Gastrocnemius medialis (tissue), 4 donors: ENCODE results near the gene RHBDL1. TPM values are rescaled to one million over a fixed set of nuclear protein-coding genes. Genes with fewer than 3 reads are reported as not detected.

Source experiments
- ATAC-seq, 2 donors: fragments of 150-250 bp; one replicate each; pipeline ENCODE4 v1.9.1; 2016
- DNase-seq, 2 donors: peaks; one replicate each; pipeline ENCODE4 v3.0.0-alpha.2; 2019
- H3K27ac ChIP-seq, 4 donors: fragments of 200-600 bp; sonication (generic); 1 replicate in 1 of 4; 2 replicates in 3 of 4; pipeline ENCODE4 v1.5.1; 2016 to 2018; ENCODE audit warnings: mild to moderate bottlenecking in 2 of 4, moderate library complexity in 1 of 4
- H3K27me3 ChIP-seq, 3 donors: fragments of 200-600 bp; sonication (generic) in 2 of 3; 1 replicate in 1 of 3; 2 replicates in 2 of 3; pipeline versions ENCODE4 v1.5.1 to v1.6.0; 2016 to 2019; ENCODE audit warnings: mild to moderate bottlenecking in 1 of 3, moderate library complexity in 1 of 3
- H3K36me3 ChIP-seq, 2 donors: fragments of 200-600 bp; sonication (generic) in 1 of 2; one replicate each; pipeline ENCODE4 v1.5.1; 2017 to 2018
- H3K4me1 ChIP-seq, 2 donors: fragments of 200-600 bp; sonication (generic) in 1 of 2; one replicate each; pipeline ENCODE4 v1.5.1; 2016 to 2017; ENCODE audit warnings: mild to moderate bottlenecking in 2 of 2
- H3K4me3 ChIP-seq, 4 donors: fragments of 200-600 bp; sonication (generic) in 3 of 4; 1 replicate in 1 of 4; 2 replicates in 3 of 4; pipeline ENCODE4 v1.5.1; 2016 to 2019; ENCODE audit warnings: mild to moderate bottlenecking in 2 of 4
- H3K9me3 ChIP-seq, 3 donors: fragments of 200-600 bp; sonication (generic) in 2 of 3; 1 replicate in 1 of 3; 2 replicates in 2 of 3; pipeline ENCODE4 v1.5.1; 2016 to 2019
- POLR2A ChIP-seq, 2 donors: fragments of 450-650 bp; IDR thresholded peaks; one replicate each; pipeline ENCODE4 v1.6.1; 2017; ENCODE audit warnings: antibody characterized with exemption in 2 of 2, mild to moderate bottlenecking in 2 of 2, moderate library complexity in 2 of 2
- in situ Hi-C, 4 donors: fragments of 200-750 bp; cut with MboI; loops; one replicate each; pipeline versions ENCODE4 v1.15.0 to v1.8.0; 2017; ENCODE audit warnings: low sequenced_read_pairs in 4 of 4
- intact Hi-C: fragments of 100-400 bp; cut with DNase I; formaldehyde crosslinking; loops from one replicate; pipeline ENCODE4 v1.15.1; 2023; ENCODE audit warnings: low total_unique reads
- total RNA-seq, 4 donors: library from RNA; depleted of rRNA; stranded (reverse); fragments of >200 nt; gene quantifications; one replicate each; pipeline versions ENCODE4 v1.1.0 to v1.2.3, GENCODE V29; 2016
- TF ChIP-seq, protein P1 (sequence below), 5 experiments: fragments of 450-650 bp in 3 of 5; fragments of 200-600 bp in 2 of 5; sonication (generic) in 2 of 5; IDR thresholded peaks in 4 of 5; conservative IDR thresholded peaks in 1 of 5; 1 replicate in 4 of 5; 2 replicates in 1 of 5; pipeline ENCODE4 v1.5.1; 2016 to 2019; ENCODE audit warnings: antibody characterized with exemption in 5 of 5, mild to moderate bottlenecking in 3 of 5, moderate library complexity in 3 of 5

Gene RHBDL1
- total RNA-seq, 4 donors from 2014 or later, result 0.31 TPM; not detected in 3

GRCh38 chr16:654034-654433 lies 21.4 kb upstream of the RHBDL1 start:
- no peak for DNase-seq
- in situ Hi-C loops, result no loop called here
- Histone ChIP-seq H3K4me3 (no peak overlapping the region), H3K27me3 (no peaks in the 10 kb centered on the region), H3K27ac (no peak overlapping the region), H3K9me3 (no peaks in the 10 kb centered on the region), H3K4me1 (peaks cover 5 to 8% of the 10 kb centered on the region in 2 donors), H3K36me3 (no peaks in the 10 kb centered on the region)
- TF ChIP-seq, protein P1, sequence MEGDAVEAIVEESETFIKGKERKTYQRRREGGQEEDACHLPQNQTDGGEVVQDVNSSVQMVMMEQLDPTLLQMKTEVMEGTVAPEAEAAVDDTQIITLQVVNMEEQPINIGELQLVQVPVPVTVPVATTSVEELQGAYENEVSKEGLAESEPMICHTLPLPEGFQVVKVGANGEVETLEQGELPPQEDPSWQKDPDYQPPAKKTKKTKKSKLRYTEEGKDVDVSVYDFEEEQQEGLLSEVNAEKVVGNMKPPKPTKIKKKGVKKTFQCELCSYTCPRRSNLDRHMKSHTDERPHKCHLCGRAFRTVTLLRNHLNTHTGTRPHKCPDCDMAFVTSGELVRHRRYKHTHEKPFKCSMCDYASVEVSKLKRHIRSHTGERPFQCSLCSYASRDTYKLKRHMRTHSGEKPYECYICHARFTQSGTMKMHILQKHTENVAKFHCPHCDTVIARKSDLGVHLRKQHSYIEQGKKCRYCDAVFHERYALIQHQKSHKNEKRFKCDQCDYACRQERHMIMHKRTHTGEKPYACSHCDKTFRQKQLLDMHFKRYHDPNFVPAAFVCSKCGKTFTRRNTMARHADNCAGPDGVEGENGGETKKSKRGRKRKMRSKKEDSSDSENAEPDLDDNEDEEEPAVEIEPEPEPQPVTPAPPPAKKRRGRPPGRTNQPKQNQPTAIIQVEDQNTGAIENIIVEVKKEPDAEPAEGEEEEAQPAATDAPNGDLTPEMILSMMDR (IDR thresholded peaks at IDR 0.05 in 4 of 5, conservative IDR thresholded peaks at IDR 0.05 in 1 of 5), result no peak
- TF ChIP-seq POLR2A (IDR thresholded peaks at IDR 0.05), result no peak
- intact Hi-C loops, result no loop called here
- ATAC-seq, result no peak

DNA sequence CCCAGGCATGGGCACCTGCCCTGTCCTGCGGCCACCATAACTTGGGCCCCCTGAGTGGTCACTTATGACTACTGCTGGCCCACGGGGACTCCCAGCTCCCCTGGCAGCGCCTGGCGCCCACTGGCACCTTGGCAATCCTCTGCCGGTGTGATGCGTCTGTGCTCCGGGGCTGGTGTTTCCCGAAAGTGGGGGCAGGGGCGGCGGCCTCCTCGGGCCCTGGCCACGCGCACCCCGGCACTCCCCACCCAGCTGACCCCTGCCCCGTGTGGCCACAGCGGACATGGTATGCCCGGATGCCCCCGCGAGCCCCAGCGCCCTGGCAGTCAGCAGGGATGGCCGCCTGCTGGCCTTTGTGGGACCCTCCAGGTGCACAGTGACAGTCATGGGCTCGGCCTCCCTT lies 18.0 kb upstream of the RHBDL1 start:
- DNase-seq (no peak), ATAC-seq (no peak)
- Histone ChIP-seq H3K4me1 (peaks cover 0 to 10% of the 10 kb centered on the region in 2 donors), H3K4me3 (no peak overlapping the region), H3K27ac (no peak overlapping the region), H3K9me3 (no peaks in the 10 kb centered on the region), H3K27me3 (no peaks in the 10 kb centered on the region), H3K36me3 (no peaks in the 10 kb centered on the region)
- in situ Hi-C loops (no loop called here), intact Hi-C loops (no loop called here)
- TF ChIP-seq POLR2A (IDR thresholded peaks at IDR 0.05), result no peak
- TF ChIP-seq, protein P1 (IDR thresholded peaks at IDR 0.05 in 4 of 5, conservative IDR thresholded peaks at IDR 0.05 in 1 of 5), result no peak

DNA sequence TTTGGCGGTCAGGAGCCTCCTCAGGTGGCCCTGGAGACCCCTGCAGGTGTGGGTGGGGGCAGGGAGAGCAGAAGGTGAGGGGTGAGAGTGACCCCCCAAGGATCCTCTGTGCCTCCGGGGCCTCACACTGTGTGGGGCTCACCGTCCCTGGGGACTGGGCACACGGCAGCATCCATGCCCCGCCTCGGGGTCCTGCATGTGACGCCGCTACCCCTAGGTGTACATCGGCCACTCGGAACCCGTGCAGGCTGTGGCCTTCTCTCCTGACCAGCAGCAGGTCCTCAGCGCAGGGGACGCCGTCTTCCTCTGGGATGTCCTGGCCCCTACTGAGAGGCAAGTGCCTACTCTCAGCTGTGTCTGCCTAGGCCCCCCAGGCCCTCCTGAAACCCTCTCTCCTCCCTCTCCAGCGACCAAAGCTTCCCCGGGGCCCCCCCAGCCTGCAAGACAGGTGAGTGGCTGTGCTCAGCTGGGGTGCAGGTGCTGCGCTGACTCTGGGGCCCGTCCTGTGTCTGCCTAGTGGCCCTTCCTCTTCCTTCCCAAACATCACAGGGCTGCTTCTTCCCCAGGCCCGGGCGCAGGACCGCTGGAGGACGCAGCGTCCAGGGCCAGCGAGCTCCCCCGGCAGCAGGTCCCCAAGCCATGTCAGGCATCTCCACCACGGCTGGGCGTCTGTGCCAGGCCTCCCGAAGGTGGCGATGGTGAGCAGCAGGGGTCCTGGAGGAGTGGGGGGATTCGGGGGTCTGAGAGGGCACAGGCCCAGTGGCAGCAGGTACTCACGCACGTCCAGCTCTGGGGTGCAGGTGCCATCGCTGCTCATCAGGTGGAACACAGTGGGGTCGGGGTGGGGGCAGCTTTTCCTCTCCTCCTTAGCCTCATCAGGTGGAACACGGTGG lies 16.5 kb upstream of the RHBDL1 start:
- H3K4me3 ChIP-seq, result no peak overlapping the region
- intact Hi-C loops, result no loop called here

GRCh38 chr16:659618-660017 lies 15.9 kb upstream of the RHBDL1 start:
- Histone ChIP-seq H3K4me1 (peaks cover 0 to 10% of the 10 kb centered on the region in 2 donors), H3K27ac (no peak overlapping the region), H3K9me3 (no peaks in the 10 kb centered on the region), H3K27me3 (no peaks in the 10 kb centered on the region), H3K36me3 (no peaks in the 10 kb centered on the region), H3K4me3 (no peak overlapping the region)
- DNase-seq, result no peak
- in situ Hi-C loops, result no loop called here
- no peak for ATAC-seq
- intact Hi-C loops, result loop anchor here (1.0 kb wide), 3 partner anchors 10 to 80 kb away; partner anchors contain the start of genes RAB40C and WDR90
- TF ChIP-seq, protein P1 (IDR thresholded peaks at IDR 0.05 in 4 of 5, conservative IDR thresholded peaks at IDR 0.05 in 1 of 5), result no peak

More for the DNA sequence above, 16.5 kb upstream of the RHBDL1 start:
- Histone ChIP-seq H3K9me3 (no peaks in the 10 kb centered on the region), H3K36me3 (no peaks in the 10 kb centered on the region), H3K27me3 (no peaks in the 10 kb centered on the region), H3K4me1 (peaks cover 0 to 10% of the 10 kb centered on the region in 2 donors), H3K27ac (no peak overlapping the region)
- TF ChIP-seq, protein P1 (IDR thresholded peaks at IDR 0.05 in 4 of 5, conservative IDR thresholded peaks at IDR 0.05 in 1 of 5), result no peak
- TF ChIP-seq POLR2A (IDR thresholded peaks at IDR 0.05), result no peak
- in situ Hi-C loops, result no loop called here
- ATAC-seq, result no peak
- no peak for DNase-seq
